Measurements from ENCODE around the gene LTN1. TPM values are rescaled to one million over a fixed set of nuclear protein-coding genes. Genes with fewer than 3 reads are reported as not detected.
"Not testable (repeated sequence)": the region's sequence is repeated elsewhere in the genome, so short reads cannot be mapped to it uniquely, and the experiment has no call there.

The LTN1 gene
- total RNA-seq, 1 experiment from 2014 or later = 27.1 TPM

DNA sequence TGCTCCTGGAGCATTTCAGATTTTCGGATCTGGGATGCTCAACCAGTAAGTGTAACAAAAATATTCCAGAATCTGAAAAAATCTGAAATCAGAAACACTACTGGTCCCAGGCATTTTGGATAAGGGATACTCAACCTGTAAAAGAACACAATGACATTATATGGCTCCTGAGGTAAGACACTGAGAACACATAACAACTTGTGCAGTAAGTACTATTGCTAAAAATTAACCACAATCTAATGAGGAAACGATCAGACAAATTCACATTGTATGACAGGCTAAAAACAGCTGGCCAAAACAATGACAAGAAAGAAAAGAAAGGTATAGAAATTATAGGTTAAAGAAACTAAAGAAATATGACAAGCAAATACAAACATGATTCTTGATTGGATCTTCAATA lies 54.9 kb downstream of the LTN1 start:
- Mint-ChIP-seq H3K27ac (ENCODE audit: low read depth, unreplicated experiment) (no peak overlapping the region), H3K36me3 (ENCODE audit: insufficient read depth, unreplicated experiment) (peaks cover 84% of the 10 kb centered on the region), H3K27me3 (ENCODE audit: insufficient read depth, unreplicated experiment) (no peaks in the 10 kb centered on the region), H3K9me3 (ENCODE audit: unreplicated experiment) (no peaks in the 10 kb centered on the region), H3K4me3 (ENCODE audit: unreplicated experiment) (no peak overlapping the region), H3K4me1 (ENCODE audit: insufficient read depth, unreplicated experiment) (peaks cover 4% of the 10 kb centered on the region)
- TF ChIP-seq, protein P1, sequence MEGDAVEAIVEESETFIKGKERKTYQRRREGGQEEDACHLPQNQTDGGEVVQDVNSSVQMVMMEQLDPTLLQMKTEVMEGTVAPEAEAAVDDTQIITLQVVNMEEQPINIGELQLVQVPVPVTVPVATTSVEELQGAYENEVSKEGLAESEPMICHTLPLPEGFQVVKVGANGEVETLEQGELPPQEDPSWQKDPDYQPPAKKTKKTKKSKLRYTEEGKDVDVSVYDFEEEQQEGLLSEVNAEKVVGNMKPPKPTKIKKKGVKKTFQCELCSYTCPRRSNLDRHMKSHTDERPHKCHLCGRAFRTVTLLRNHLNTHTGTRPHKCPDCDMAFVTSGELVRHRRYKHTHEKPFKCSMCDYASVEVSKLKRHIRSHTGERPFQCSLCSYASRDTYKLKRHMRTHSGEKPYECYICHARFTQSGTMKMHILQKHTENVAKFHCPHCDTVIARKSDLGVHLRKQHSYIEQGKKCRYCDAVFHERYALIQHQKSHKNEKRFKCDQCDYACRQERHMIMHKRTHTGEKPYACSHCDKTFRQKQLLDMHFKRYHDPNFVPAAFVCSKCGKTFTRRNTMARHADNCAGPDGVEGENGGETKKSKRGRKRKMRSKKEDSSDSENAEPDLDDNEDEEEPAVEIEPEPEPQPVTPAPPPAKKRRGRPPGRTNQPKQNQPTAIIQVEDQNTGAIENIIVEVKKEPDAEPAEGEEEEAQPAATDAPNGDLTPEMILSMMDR (IDR thresholded peaks at IDR 0.05; ENCODE audit: unreplicated experiment) = no peak
- BruUV-seq (replicated peaks) = no TSS peak
- ChIA-PET POLR2A (no interaction called here), CTCF (interaction anchor here (0.6 to 0.7 kb wide), 2 partner anchors 15 to 1892 kb away, joined by 3 read pairs; no protein-coding TSS in a partner anchor)
- DNase-seq (ENCODE audit: unreplicated experiment) = no peak
- intact Hi-C loops (cut with micrococcal nuclease) = no loop called here

- no TSS peak for BruUV-seq (replicated peaks)
- Mint-ChIP-seq H3K4me1 (ENCODE audit: insufficient read depth, unreplicated experiment) (peaks cover 4% of the 10 kb centered on the region), H3K4me3 (ENCODE audit: unreplicated experiment) (no peak overlapping the region), H3K9me3 (ENCODE audit: unreplicated experiment) (no peaks in the 10 kb centered on the region), H3K36me3 (ENCODE audit: insufficient read depth, unreplicated experiment) (peaks cover 76% of the 10 kb centered on the region), H3K27me3 (ENCODE audit: insufficient read depth, unreplicated experiment) (no peaks in the 10 kb centered on the region), H3K27ac (ENCODE audit: low read depth, unreplicated experiment) (no peak overlapping the region)
- intact Hi-C loops (cut with micrococcal nuclease) = no loop called here
- ChIA-PET POLR2A (no interaction called here), CTCF (interaction anchor here (1.1 kb wide), 1 partner anchor 14 kb away, joined by 3 read pairs; no protein-coding TSS in a partner anchor)
- TF ChIP-seq, protein P1 (IDR thresholded peaks at IDR 0.05; ENCODE audit: unreplicated experiment) = no peak
- no peak for DNase-seq (ENCODE audit: unreplicated experiment)
These were observed 56.0 kb downstream of the LTN1 start for GRCh38 chr21:28936721-28937120.

DNA sequence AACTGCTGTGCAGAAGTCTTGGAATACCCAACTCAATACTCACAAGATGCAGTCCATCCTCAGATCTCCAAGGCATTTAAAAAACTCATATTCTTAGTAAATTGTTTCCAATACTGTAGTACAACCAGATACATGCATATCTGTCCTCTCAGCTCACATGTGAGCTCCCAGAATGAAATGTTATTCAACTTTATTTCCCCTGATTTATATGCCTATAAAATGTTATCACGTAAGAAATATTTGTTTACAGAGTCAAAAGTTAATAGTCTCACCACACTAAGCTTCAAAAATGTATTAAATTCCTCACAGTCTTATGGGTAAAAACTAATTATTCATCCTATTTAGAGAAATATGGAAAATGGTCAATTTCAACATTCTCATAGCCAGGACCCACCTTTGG lies 56.6 kb downstream of the LTN1 start:
- H3K4me3 Mint-ChIP-seq (ENCODE audit: unreplicated experiment) = no peak overlapping the region
- TF ChIP-seq, protein P1 (IDR thresholded peaks at IDR 0.05; ENCODE audit: unreplicated experiment) = no peak
- H3K9me3 Mint-ChIP-seq (ENCODE audit: unreplicated experiment) = no peaks in the 10 kb centered on the region
- CTCF ChIA-PET = interaction anchor here (1.1 kb wide), 1 partner anchor 13 kb away, joined by 3 read pairs; no protein-coding TSS in a partner anchor
- POLR2A ChIA-PET = no interaction called here
- peaks cover 4% of the 10 kb centered on the region for H3K4me1 Mint-ChIP-seq (ENCODE audit: insufficient read depth, unreplicated experiment)
- H3K27ac Mint-ChIP-seq (ENCODE audit: low read depth, unreplicated experiment) = no peak overlapping the region
- BruUV-seq (replicated peaks) = no TSS peak
- intact Hi-C loops (cut with micrococcal nuclease) = no loop called here
- H3K36me3 Mint-ChIP-seq (ENCODE audit: insufficient read depth, unreplicated experiment) = peaks cover 76% of the 10 kb centered on the region
- no peaks in the 10 kb centered on the region for H3K27me3 Mint-ChIP-seq (ENCODE audit: insufficient read depth, unreplicated experiment)
- no peak for DNase-seq (ENCODE audit: unreplicated experiment)

DNA sequence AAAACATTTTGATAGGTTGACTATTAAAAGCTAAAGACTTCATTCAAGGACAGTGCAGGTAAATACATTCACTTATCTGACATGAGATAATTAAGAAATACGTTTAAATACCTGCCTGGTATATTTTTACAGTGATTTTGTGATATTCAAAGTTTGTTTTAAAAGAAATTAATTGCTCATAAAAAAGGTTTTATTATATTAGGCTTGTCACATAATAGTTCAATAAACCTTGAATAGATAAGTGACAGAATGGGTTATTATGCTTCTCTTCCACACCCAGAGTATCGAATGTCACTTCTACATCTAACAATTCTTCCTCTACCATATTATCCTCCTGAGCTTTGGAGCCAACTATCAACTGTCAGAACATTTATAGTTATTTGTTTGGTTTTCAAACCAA lies 60.0 kb downstream of the LTN1 start:
- ChIA-PET CTCF (no interaction called here), POLR2A (no interaction called here)
- intact Hi-C loops (cut with micrococcal nuclease) = no loop called here
- no peaks in the 10 kb centered on the region for H3K4me1 Mint-ChIP-seq (ENCODE audit: insufficient read depth, unreplicated experiment)
- no peaks in the 10 kb centered on the region for H3K27me3 Mint-ChIP-seq (ENCODE audit: insufficient read depth, unreplicated experiment)
- H3K36me3 Mint-ChIP-seq (ENCODE audit: insufficient read depth, unreplicated experiment) = peaks cover 68% of the 10 kb centered on the region
- no peak for DNase-seq (ENCODE audit: unreplicated experiment)
- TF ChIP-seq, protein P1 (IDR thresholded peaks at IDR 0.05; ENCODE audit: unreplicated experiment) = no peak
- no peak overlapping the region for H3K4me3 Mint-ChIP-seq (ENCODE audit: unreplicated experiment)
- H3K9me3 Mint-ChIP-seq (ENCODE audit: unreplicated experiment) = no peaks in the 10 kb centered on the region
- BruUV-seq (replicated peaks) = no TSS peak
- H3K27ac Mint-ChIP-seq (ENCODE audit: low read depth, unreplicated experiment) = no peak overlapping the region

DNA sequence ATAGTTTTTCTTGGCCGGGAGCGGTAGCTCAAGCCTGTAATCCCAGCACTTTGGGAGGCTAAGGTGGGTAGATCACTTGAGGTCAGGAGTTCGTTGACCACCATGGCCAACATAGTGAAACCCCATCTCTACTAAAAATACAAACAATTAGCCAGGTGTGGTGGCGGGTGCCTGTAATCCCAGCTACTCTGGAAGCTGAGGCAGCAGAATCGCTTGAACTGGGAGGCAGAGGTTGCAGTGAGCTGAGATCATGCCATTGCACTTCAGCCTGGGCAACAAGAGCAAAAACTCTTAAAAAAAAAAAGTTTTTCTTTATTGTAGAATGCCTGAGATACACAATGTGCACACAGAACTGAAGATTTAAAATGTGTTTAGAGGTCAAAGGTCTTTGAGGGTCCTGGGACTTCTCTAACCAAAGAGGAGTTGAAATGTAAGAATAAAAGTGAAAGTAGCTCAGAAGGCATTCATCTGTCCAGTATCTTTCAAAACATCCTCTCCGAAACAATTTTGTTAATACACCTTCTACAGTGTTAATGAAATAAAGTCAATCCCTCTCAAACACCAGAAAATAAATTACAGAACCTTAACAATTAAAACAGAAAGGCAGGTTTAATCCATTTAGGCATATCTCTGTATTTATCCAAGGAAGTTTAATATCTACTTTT lies 60.8 kb downstream of the LTN1 start:
- H3K27me3 Mint-ChIP-seq (ENCODE audit: insufficient read depth, unreplicated experiment); CTCF ChIA-PET; DNase-seq (ENCODE audit: unreplicated experiment); H3K9me3 Mint-ChIP-seq (ENCODE audit: unreplicated experiment); BruUV-seq (replicated peaks); intact Hi-C loops (cut with micrococcal nuclease); H3K27ac Mint-ChIP-seq (ENCODE audit: low read depth, unreplicated experiment); H3K4me1 Mint-ChIP-seq (ENCODE audit: insufficient read depth, unreplicated experiment); H3K4me3 Mint-ChIP-seq (ENCODE audit: unreplicated experiment): not testable (repeated sequence)
- peaks cover 64% of the 10 kb centered on the region for H3K36me3 Mint-ChIP-seq (ENCODE audit: insufficient read depth, unreplicated experiment)
- POLR2A ChIA-PET = interaction anchor here (0.8 kb wide), 1 partner anchor 22 kb away, joined by 3 read pairs; no protein-coding TSS in a partner anchor
